Activated CD4-positive, alpha-beta memory T cell treated with anti-CD3 and anti-CD28 coated beads, Interleukin-2, amount 10 ng/mL, durations not matched to agents 7 days and 5 days (primary cell): ENCODE results near the gene CNIH2. TPM values are rescaled to one million over a fixed set of nuclear protein-coding genes. Genes with fewer than 3 reads are reported as not detected.

ENCODE experiments used
- CTCF ChIA-PET: fragments of 350-600 bp; sonication (Branson Sonifier 250); formaldehyde crosslinking; loops from one replicate; lab custom pipeline; 2021; ENCODE audit warnings: antibody characterized with exemption, inconsistent platforms; lab: Charles Lee
- POLR2A ChIA-PET: fragments of 350-600 bp; sonication (Branson Sonifier 250); formaldehyde crosslinking; loops from one replicate; lab custom pipeline; 2021; ENCODE audit warnings: antibody characterized with exemption; lab: Charles Lee
- DNase-seq: peaks from one replicate; pipeline ENCODE4 v3.0.0-alpha.2; 2020
- H3K27ac Mint-ChIP-seq: one replicate; pipeline ENCODE4 v1.8.0; 2021; ENCODE audit warnings: mild to moderate bottlenecking, mixed read lengths
- H3K27me3 Mint-ChIP-seq: one replicate; pipeline ENCODE4 v1.8.0; 2021; ENCODE audit warnings: mixed read lengths
- H3K36me3 Mint-ChIP-seq: one replicate; pipeline ENCODE4 v1.8.0; 2021; ENCODE audit warnings: low read depth, mixed read lengths
- H3K4me1 Mint-ChIP-seq: one replicate; pipeline ENCODE4 v1.8.0; 2021; ENCODE audit warnings: mixed read lengths
- H3K4me3 Mint-ChIP-seq: one replicate; pipeline ENCODE4 v1.8.0; 2021; ENCODE audit warnings: mild to moderate bottlenecking, mixed read lengths
- H3K9me3 Mint-ChIP-seq: one replicate; pipeline ENCODE4 v1.8.0; 2021; ENCODE audit warnings: mixed read lengths
- total RNA-seq, 2 experiments: library from RNA; stranded (reverse); gene quantifications; one replicate each; pipeline ENCODE4 v1.2.3, GENCODE V29; 2021

CNIH2 gene
- total RNA-seq, 2 experiments from 2014 or later, result 1.9 to 2.1 TPM

GRCh38 chr11:66262191-66262590, 15.8 kb upstream of the CNIH2 start:
- H3K36me3 Mint-ChIP-seq, result peaks cover 35% of the 10 kb centered on the region
- peaks cover 20% of the 10 kb centered on the region for H3K4me1 Mint-ChIP-seq

GRCh38 chr11:66262696-66263095, 15.3 kb upstream of the CNIH2 start:
- POLR2A ChIA-PET, result interaction anchor here (1.0 to 1.2 kb wide), 3 partner anchors 9 to 42 kb away, joined by 3 to 4 read pairs (median 3); partner anchors contain the start of gene CNIH2
- H3K36me3 Mint-ChIP-seq, result peaks cover 36% of the 10 kb centered on the region
- CTCF ChIA-PET, result no interaction called here

More at GRCh38 chr11:66262191-66262590, 15.8 kb upstream of the CNIH2 start:
- no peak overlapping the region for H3K4me3 Mint-ChIP-seq
- CTCF ChIA-PET, result no interaction called here
- H3K27me3 Mint-ChIP-seq, result no peaks in the 10 kb centered on the region
- H3K9me3 Mint-ChIP-seq, result no peaks in the 10 kb centered on the region
- no peak overlapping the region for H3K27ac Mint-ChIP-seq
- POLR2A ChIA-PET, result interaction anchor here (1.0 to 1.2 kb wide), 3 partner anchors 10 to 42 kb away, joined by 3 to 4 read pairs (median 3); partner anchors contain the start of gene CNIH2
- DNase-seq, result no peak

GRCh38 chr11:66263231-66263630, 14.7 kb upstream of the CNIH2 start:
- Mint-ChIP-seq H3K36me3 (peaks cover 36% of the 10 kb centered on the region), H3K4me1 (peaks cover 27% of the 10 kb centered on the region), H3K4me3 (no peak overlapping the region), H3K27ac (no peak overlapping the region), H3K9me3 (no peaks in the 10 kb centered on the region), H3K27me3 (no peaks in the 10 kb centered on the region)
- no peak for DNase-seq
- CTCF ChIA-PET, result no interaction called here
- POLR2A ChIA-PET, result interaction anchor here (1.0 to 1.2 kb wide), 2 partner anchors 9 to 43 kb away, joined by 3 to 4 read pairs; no protein-coding TSS in a partner anchor

More at GRCh38 chr11:66262696-66263095, 15.3 kb upstream of the CNIH2 start:
- Mint-ChIP-seq H3K4me3 (no peak overlapping the region), H3K4me1 (peaks cover 22% of the 10 kb centered on the region), H3K9me3 (no peaks in the 10 kb centered on the region), H3K27ac (no peak overlapping the region), H3K27me3 (no peaks in the 10 kb centered on the region)
- no peak for DNase-seq

- CTCF ChIA-PET, result no interaction called here
- no peaks in the 10 kb centered on the region for H3K9me3 Mint-ChIP-seq
Measured at GRCh38 chr11:66263785-66264184, 14.2 kb upstream of the CNIH2 start.

GRCh38 chr11:66264383-66264782, 13.6 kb upstream of the CNIH2 start:
- no peak for DNase-seq
- Mint-ChIP-seq H3K36me3 (peaks cover 37% of the 10 kb centered on the region), H3K27ac (no peak overlapping the region), H3K9me3 (no peaks in the 10 kb centered on the region), H3K4me1 (peaks cover 22% of the 10 kb centered on the region), H3K4me3 (no peak overlapping the region), H3K27me3 (no peaks in the 10 kb centered on the region)
- ChIA-PET POLR2A (no interaction called here), CTCF (interaction anchor here (1.7 kb wide), 1 partner anchor 25 kb away, joined by 5 read pairs; the partner anchor contains the start of gene YIF1A)

More at GRCh38 chr11:66263785-66264184, 14.2 kb upstream of the CNIH2 start:
- H3K36me3 Mint-ChIP-seq, result peaks cover 37% of the 10 kb centered on the region
- DNase-seq, result no peak
- H3K27ac Mint-ChIP-seq, result no peak overlapping the region
- H3K4me3 Mint-ChIP-seq, result no peak overlapping the region
- H3K27me3 Mint-ChIP-seq, result no peaks in the 10 kb centered on the region
- POLR2A ChIA-PET, result no interaction called here
- H3K4me1 Mint-ChIP-seq, result peaks cover 24% of the 10 kb centered on the region

GRCh38 chr11:66264914-66265313, 13.1 kb upstream of the CNIH2 start:
- Mint-ChIP-seq H3K9me3 (no peaks in the 10 kb centered on the region), H3K36me3 (peaks cover 36% of the 10 kb centered on the region), H3K27ac (no peak overlapping the region), H3K4me3 (no peak overlapping the region), H3K27me3 (no peaks in the 10 kb centered on the region), H3K4me1 (peaks cover 23% of the 10 kb centered on the region)
- ChIA-PET CTCF (interaction anchor here (0.8 to 2.1 kb wide), 3 partner anchors 25 to 47 kb away, joined by 3 to 7 read pairs (median 5); partner anchors contain the start of gene YIF1A), POLR2A (no interaction called here)
- DNase-seq, result peak; percentile 51

- ChIA-PET POLR2A (interaction anchor here (1.4 kb wide), 1 partner anchor 14 kb away, joined by 4 read pairs; no protein-coding TSS in a partner anchor), CTCF (interaction anchor here (0.8 to 2.1 kb wide), 3 partner anchors 24 to 46 kb away, joined by 3 to 7 read pairs (median 5); partner anchors contain the start of gene YIF1A)
- Mint-ChIP-seq H3K27me3 (no peaks in the 10 kb centered on the region), H3K27ac (no peak overlapping the region), H3K4me3 (no peak overlapping the region), H3K36me3 (peaks cover 35% of the 10 kb centered on the region), H3K9me3 (no peaks in the 10 kb centered on the region), H3K4me1 (peaks cover 30% of the 10 kb centered on the region)
- no peak for DNase-seq
Measured at GRCh38 chr11:66265531-66266377, 12.2 kb upstream of the CNIH2 start.

- H3K9me3 Mint-ChIP-seq, result no peaks in the 10 kb centered on the region
- peaks cover 32% of the 10 kb centered on the region for H3K4me1 Mint-ChIP-seq
- H3K4me3 Mint-ChIP-seq, result no peak overlapping the region
- no peak overlapping the region for H3K27ac Mint-ChIP-seq
- peaks cover 37% of the 10 kb centered on the region for H3K36me3 Mint-ChIP-seq
- POLR2A ChIA-PET, result interaction anchor here (1.4 to 6.1 kb wide), 2 partner anchors 15 kb away, joined by 4 to 78 read pairs; no protein-coding TSS in a partner anchor
- CTCF ChIA-PET, result interaction anchor here (2.1 kb wide), 1 partner anchor 44 kb away, joined by 7 read pairs; no protein-coding TSS in a partner anchor
- no peaks in the 10 kb centered on the region for H3K27me3 Mint-ChIP-seq
- DNase-seq, result no peak
Measured at GRCh38 chr11:66266378-66267038, 11.5 kb upstream of the CNIH2 start.

- H3K9me3 Mint-ChIP-seq, result no peaks in the 10 kb centered on the region
- no peaks in the 10 kb centered on the region for H3K27me3 Mint-ChIP-seq
- ChIA-PET POLR2A (interaction anchor here (1.2 to 6.1 kb wide), 4 partner anchors 14 to 172 kb away, joined by 4 to 78 read pairs (median 14); partner anchors contain the start of genes MRPL11 and YIF1A), CTCF (interaction anchor here (1.3 to 5.9 kb wide), 2 partner anchors 15 to 21 kb away, joined by 3 to 44 read pairs; no protein-coding TSS in a partner anchor)
- peaks cover 37% of the 10 kb centered on the region for H3K4me1 Mint-ChIP-seq
- DNase-seq, result no peak
- H3K4me3 Mint-ChIP-seq, result peak overlapping the region; percentile 98
- H3K36me3 Mint-ChIP-seq, result peaks cover 40% of the 10 kb centered on the region
- H3K27ac Mint-ChIP-seq, result peak overlapping the region; percentile 91
Measured at GRCh38 chr11:66267039-66267378, 11.0 kb upstream of the CNIH2 start.

- Mint-ChIP-seq H3K27me3 (no peaks in the 10 kb centered on the region), H3K36me3 (peaks cover 43% of the 10 kb centered on the region), H3K4me1 (peaks cover 43% of the 10 kb centered on the region), H3K4me3 (peak overlapping the region; percentile 98), H3K27ac (peak overlapping the region; percentile 91), H3K9me3 (no peaks in the 10 kb centered on the region)
- POLR2A ChIA-PET, result interaction anchor here (0.7 to 6.1 kb wide), 7 partner anchors 13 to 844 kb away, joined by 3 to 78 read pairs (median 4); partner anchors contain the start of genes BANF1, MRPL11 and YIF1A
- DNase-seq, result peak; percentile 87
- CTCF ChIA-PET, result interaction anchor here (0.7 to 5.9 kb wide), 6 partner anchors 15 to 199 kb away, joined by 3 to 44 read pairs (median 3); no protein-coding TSS in a partner anchor
Measured at GRCh38 chr11:66267379-66268243, 10.4 kb upstream of the CNIH2 start.

- ChIA-PET CTCF (interaction anchor here (0.7 to 5.9 kb wide), 6 partner anchors 14 to 198 kb away, joined by 3 to 44 read pairs (median 3); no protein-coding TSS in a partner anchor), POLR2A (interaction anchor here (0.7 to 6.1 kb wide), 6 partner anchors 13 to 845 kb away, joined by 3 to 78 read pairs (median 4); partner anchors contain the start of genes BANF1, MRPL11 and YIF1A)
- Mint-ChIP-seq H3K27me3 (no peaks in the 10 kb centered on the region), H3K36me3 (peaks cover 47% of the 10 kb centered on the region), H3K4me3 (peak within 1 kb of the TSS; percentile 98), H3K9me3 (no peaks in the 10 kb centered on the region), H3K4me1 (peaks cover 47% of the 10 kb centered on the region), H3K27ac (peak within 1 kb of the TSS; percentile 91)
- peak; percentile 100 for DNase-seq
Measured at GRCh38 chr11:66268244-66268951, 9.6 kb upstream of the CNIH2 start, which contains the start of gene RAB1B. Gene RAB1B, plus strand, starts transcription at chr11:66268639. Its CDS starts 41 bp downstream, at chr11:66268680.
